ENCODE results near the gene COL17A1.

COL17A1 gene

DNA sequence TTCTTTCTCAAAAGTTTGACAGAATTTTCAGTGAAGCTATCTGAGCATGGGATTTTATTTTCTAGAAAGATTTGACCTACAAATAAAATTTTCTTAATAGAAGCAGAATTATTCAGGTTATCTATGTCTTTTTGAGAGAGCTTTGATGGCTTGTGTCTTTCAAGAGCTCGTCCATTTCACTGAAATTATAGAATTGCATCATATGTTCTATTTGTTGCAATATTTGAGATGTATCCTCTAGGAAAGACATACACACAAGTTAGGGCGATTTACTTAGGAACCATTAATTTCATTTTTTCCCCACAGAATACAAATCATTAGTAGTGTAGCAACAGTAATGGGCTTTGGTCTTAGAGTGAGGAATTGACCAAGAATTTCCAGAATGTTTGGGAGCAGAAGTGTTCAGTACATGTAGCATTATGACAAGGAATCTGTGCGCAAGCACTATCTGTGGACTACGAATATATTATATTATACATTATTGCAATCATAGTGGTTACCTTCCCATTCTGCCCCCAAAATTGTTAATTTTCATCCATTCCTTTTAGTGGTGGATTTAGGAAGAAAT, 12.8 kb upstream of the COL17A1 start:
- no peak for DNase-seq (ENCODE audit: low read depth in 2 of 2)

DNA sequence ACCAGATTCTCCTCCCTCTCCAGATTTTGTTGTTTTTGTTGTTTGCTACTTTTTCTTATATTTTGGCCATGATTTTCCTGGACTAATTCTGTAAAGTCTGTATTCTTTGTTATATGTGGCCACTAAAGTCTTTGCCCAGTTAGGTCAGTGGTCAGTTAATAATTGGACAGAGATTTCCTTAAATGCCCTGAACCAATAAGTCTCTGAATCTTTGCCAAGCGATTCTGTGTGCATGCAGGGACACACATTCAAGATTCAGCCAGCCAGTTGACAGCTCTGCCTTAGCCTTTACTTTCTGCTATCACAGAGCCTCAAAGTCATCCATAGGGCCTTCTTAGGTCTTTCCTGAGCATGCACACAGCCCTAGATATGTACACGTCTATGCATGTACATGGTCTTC, 11.0 kb upstream of the COL17A1 start:
- DNase-seq (ENCODE audit: low read depth in 2 of 2): no peak

DNA sequence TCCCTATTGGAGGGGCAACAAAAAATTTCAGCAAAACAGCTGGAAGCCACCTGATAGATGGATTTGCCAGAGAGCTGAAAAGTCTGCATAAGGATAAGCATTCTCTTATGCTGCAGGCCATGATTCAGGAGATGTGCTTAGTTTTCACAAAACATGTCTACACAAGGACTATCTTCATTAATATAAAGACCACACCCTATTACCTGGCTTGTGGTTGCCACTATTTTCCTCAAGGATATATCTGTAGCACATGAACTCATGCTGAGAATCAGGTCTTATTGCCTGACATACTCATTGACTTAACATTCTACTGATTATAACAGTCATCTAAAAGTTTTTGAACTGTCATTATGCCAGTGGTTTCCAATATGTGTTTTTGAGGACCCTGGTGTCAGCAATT, 7.1 kb upstream of the COL17A1 start:
- no peak for DNase-seq (ENCODE audit: low read depth in 2 of 2)

DNA sequence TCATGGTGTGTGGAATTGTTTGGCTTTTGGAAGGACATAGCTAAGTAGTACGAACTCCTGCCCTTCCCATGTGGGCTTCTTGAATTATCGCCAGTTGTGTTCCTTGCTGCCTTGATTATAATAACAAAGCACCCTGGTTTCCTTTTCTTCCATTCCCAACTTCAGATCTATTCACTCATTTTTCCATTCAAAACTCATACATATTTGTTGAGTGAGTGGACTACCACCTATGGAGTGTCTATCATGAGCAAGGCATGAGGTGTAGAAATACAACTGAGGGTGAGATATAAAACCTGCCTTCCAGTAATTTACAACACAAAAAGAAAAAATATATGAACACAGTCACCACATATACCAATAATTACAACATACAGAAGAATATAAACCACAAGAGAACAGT, 4.9 kb upstream of the COL17A1 start:
- DNase-seq (ENCODE audit: low read depth in 2 of 2): no peak

DNA sequence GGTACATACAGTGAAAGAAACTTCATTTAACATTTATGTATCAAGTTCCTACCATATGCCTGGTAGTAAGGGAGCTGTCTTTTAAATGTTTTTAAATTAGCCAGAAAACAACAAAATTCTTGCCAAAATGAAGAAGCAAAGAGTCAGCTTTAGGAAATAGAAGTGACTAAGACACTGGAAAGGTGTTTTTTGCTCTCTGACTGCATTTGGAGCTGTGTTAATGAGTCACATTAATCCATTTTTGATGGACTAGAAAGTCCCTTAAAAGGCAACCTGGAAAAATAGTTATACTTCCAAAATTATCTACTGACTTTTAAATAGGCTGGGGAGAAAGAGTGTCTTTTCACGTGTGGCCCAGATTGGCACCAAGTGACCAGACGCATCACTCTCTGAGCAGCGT, 3.9 kb upstream of the COL17A1 start:
- DNase-seq (ENCODE audit: low read depth in 2 of 2): no peak

DNA sequence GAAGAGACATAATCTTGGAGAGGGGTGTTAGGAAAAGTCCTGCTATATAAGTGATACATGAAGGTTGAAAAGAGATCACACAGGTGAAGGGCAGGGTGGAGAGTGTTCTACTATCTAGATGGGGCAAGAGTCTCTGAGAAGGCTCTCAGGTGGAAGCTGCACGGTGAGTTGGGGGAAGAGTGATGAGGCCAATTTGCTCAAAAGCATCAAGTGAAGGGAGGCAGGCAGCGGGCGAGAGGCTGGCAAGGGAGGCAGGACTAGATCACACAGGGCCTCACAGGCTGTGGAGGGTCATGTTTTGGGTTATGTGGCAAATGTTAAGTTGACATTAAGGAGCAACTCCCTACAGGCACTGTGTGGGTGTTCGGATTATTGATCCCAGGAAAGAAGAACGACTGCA, 2.6 kb upstream of the COL17A1 start:
- DNase-seq (ENCODE audit: low read depth in 2 of 2): no peak

DNA sequence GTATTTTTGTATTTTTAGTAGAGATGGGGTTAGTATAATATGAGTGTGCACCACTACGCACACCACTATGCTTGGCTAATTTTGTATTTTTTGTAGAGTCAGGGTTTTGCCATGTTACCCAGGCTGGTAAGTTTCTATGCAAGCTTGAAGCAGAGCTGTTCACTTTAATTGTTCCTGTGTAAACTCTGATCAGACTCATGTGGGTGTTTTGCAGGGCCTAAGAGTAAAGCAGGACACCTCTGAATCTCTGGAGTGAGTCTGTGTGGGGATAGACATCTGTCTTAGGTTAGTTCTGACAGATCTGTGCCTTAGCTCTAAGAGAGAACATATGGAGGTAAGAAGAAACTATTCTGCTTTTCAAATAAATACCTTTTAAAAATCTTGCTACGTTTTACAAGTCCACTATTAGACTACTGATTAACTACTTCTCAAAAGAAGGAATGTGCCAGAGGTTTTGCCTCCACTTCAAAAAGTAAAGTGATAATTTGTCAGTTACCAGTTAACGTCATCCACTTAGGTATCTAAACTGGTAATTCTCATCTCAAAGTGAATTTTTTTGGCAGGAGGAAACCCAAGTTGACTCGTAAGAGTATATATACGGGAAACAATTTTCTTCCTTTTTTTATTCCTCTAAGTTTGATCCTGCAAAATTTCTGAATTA, 1.1 kb downstream of the COL17A1 start:
- DNase-seq (ENCODE audit: low read depth in 2 of 2): no peak

DNA sequence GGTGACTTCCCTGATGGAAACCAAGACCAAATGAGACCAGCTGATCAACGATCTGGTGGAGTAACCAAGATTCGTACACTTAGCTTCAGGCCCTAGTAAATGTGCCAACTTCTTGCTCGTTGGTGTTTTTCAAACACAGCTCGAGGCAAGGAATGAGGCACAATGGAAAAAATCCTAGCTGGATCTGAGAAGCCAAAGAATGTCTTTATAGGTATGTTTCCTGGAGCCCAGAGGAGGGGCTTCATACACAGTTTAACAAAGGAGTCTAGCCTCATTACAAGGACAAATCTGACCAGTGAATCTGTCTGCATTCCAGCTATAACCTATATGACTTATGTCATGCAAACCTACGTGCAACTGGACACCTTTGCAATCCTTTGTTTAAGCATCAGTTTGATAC, 3.7 kb downstream of the COL17A1 start:
- no peak for DNase-seq (ENCODE audit: low read depth in 2 of 2)

DNA sequence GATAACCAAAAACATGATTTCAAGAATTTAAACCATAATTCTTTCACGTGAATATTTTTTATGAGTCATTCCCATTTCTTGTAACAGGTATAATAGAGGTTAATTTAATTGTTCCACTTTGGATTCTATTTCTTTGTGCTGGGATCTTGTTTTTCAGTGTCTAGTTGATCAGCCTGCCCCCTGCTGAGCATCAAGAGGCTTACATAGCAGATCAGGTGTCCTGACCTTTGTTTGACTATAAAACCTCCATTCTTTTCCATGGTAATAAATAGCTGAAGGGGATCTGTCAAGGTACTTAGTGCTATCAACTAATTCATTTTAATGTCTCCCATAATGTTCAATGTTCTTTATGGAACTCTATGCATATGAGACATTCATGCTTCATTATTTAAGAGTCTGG, 4.9 kb downstream of the COL17A1 start:
- DNase-seq (ENCODE audit: low read depth in 2 of 2): no peak

DNA sequence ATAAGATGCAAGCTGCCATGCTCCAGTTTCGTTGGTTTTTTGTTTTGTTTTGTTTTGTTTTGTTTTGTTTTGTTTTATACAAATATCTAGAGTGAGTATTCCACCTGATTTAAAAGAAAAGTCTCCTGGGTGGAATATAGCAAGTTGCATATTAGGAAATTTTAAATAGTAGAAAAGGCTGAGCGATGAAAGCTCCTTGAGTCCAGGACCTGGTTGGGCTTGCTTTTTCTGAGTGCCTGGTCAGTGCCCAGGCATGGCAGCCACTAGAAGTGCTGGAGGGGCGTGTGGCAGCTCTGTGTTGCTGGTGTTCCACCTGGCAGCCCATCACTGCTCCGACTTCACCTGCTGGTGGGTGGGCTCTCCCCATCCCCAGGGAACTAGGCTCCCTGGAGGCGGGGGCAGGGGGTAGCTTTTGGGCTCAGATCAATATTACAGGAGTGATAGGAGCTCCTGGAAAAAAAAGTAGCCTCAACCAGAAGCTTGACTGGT, 8.0 kb downstream of the COL17A1 start:
- DNase-seq (ENCODE audit: low read depth in 2 of 2): no peak

DNA sequence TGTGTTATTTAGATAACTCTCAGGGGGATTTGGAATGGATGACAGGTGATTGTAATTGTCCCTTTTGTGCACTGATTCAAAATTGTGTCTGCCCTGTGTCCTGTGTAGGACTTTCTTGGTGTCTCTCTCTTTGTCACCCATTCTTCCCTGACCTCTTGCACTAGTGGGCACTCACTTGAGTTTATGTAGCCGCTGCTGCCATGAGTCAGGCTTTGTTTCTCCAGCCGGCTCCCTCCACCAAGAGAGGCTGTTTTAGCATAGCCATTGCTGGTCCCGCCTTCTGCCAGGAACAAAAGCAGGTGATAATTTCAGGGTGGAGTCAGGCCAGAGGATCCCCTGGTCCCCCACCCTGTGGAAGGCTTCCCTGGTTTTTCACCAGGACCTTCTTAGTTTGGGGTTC, 8.4 kb downstream of the COL17A1 start:
- DNase-seq (ENCODE audit: low read depth in 2 of 2): no peak

DNA sequence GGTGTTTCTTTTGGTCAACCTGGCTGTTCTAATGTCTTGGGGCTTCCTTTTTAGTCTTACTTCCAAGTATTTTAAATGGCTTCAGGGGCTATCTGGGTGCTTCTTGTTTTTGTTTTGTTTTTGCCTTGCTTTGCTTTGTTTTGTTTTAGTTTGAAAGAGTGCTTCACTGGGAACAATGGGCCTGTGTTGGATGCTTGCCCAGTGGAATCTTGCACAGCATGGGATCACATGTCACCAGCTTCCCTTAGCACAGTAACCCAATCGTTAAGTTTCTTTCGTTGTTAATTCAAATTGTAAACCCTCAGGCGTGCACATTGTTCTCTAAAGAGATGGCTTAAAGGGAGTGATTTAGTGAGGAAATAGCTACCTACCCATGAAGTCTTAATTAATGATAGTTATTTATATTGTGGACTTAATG, 8.9 kb downstream of the COL17A1 start:
- DNase-seq (ENCODE audit: low read depth in 2 of 2): no peak

DNA sequence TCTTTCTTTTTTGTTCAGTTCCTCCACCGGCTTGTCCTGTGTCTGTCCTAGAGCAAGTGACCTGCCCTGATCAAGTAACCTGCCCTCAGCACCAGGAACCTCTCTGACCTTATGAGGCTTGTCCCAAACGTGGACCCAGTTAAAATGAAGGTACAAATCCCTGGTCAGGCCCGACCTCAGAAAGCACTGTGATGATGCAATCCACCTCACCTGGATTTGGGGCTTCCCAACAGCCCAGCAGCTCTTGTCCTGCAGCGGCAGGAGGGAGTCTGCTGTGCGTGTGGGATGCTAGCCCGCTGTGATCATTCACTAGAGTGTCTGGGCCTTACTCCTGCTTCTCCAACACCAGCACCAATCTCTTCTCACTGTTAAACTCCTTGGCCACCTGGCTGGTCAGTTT, 11.2 kb downstream of the COL17A1 start:
- DNase-seq (ENCODE audit: low read depth in 2 of 2): no peak

DNA sequence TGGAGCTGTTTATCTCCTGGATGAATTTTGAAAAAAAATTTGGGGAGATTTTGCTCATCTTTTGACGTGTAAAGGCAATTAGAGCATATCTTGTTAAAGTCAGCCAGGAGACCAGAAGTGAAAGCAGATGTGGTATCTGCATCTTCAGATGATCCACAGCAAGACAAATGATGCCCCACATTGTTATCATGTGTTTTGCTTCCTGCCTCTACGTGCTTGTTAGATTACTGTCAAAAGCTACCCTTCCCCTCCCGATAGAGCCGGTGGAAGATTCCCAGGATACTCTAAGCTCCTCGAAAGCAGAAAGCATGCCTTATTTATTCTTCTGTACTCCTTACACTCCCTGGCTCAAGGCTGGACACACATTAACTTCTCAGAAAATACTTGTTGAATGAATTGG, 12.9 kb downstream of the COL17A1 start:
- no peak for DNase-seq (ENCODE audit: low read depth in 2 of 2)

DNA sequence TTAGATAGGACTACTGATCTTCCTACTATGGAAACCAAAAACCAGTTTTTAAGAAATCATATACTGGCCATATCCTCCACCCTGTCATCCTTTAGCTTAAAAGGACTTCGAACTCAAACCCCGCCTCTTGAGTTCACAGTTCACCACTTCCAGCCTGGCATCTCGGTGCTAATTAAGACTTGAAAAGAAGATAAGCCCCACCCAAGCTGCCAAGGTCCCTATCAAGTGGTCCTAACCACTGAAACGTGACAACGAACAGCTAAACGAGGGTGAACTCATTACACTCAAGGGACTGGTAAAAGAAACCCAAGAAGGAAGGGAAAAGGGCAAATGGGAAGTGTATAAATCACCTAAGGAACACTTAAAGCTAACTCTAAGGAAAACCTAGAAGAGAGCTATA, 16.1 kb downstream of the COL17A1 start:
- DNase-seq (ENCODE audit: low read depth in 2 of 2): no peak

DNA sequence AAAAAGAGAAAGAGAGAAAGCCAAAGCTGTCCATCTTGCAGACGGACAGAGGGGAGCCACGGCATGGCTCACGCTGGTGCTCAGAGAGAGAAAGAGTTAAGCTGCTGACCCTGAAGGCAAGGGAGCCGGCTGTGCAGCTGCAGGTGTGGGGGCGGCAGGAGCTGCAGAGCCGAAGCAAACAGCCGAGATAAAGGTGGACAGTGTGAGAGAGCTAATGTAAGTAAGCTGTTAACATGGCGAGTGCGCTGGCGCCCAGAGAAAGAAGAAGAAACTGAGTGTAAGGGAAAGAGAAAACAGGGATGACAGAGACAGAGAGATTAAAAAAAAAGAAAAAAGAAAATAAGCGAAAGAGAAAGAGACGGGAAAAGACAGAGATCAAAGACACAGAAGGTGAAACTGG, 18.2 kb downstream of the COL17A1 start:
- no peak for DNase-seq (ENCODE audit: low read depth in 2 of 2)

DNA sequence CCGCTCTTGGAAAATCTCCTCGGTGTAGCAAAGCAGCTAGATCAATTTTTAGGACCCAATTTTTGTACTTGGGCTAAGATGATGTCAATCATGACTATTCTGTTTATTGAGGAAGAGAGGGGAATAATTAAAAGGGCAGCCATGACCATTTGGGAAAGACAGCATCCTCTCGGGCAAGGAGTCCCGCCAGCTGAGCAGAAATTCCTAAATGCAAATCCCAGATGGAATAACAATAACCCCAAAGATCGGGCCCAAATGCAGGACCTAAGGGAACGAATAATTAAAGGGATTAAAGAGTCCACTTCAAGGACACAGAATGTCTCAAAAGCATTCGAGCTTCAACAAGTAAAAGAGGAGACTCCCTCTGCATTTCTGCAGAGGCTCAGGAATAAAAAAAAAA, 18.7 kb downstream of the COL17A1 start:
- no peak for DNase-seq (ENCODE audit: low read depth in 2 of 2)

DNA sequence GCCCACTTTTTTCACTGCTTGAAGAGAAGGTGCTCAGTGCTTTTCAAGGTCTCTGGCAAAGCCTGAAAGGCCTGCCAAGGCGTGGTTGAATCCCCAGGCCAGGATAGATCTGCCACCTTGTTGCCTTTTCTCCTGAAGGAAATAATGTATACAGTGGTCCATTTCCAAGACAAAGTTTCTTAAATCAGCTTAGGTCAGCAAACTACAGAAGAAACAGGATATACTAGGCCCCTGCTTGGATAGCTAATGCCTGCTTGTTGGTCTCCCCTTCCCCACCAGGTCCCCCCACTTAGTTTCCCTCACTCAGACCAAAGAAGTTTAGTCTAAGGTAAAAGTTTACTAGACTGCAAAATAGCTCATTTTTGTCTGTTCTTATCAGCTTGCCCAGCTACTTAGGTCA, 19.9 kb downstream of the COL17A1 start:
- DNase-seq (ENCODE audit: low read depth in 2 of 2): no peak

DNA sequence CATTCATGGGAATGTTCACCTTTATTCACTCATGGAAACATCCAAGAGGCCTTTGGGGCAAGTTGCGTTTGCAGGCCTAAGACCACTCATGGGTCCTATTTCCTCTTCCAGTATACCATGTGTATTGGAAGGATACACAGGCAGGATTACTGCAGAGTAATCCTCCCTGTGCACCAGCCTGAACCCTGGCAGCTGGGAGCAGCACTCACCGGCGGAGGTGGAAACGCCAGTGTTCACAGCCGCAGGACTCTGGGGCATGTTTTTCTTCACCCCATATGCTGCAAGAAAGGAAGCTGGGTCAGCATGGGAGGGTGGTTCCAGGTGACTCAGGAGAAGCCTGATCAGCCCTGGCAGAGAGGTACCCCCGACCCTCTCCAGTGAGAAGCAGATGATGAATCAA, 24.5 kb downstream of the COL17A1 start:
- no peak for DNase-seq (ENCODE audit: low read depth in 2 of 2)

DNA sequence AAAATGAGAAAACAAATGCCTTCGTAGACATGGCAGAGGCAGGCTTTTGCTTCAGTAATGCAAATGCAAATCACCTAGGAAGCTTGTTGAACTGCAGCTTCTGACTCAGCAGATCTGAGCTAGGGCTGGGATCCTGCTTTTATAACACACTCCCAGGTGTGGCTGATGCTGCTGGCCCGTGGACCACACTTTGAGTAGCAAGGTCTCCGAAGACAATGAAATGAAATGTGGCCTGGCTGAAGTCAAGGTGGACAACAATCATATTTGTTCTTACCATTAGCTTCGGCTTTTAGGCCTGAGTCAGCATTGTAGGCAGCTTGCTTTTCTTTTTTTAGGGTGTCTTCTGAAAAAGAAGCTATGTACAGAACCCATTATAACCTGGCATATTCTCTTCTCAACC, 26.3 kb downstream of the COL17A1 start:
- DNase-seq (ENCODE audit: low read depth in 2 of 2): no peak

DNA sequence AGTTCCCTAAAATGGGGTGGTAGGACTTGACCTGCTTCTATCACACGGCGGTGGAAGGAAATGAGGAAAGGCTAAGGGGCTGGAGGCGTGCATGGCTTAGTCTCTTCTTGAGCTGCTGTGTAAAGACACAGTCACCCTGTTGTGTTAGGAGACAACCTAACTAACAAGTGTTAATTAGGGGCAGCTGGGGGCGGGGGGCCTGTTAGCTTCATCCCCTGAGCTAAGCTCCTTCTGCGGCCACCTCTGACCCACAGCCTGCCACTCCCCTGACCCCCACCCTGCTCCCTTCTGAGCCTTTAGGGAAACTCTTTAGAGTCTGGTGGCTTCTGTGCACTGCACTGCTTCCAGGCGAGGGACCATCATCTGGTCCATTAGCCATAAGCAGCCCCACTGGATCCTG, 28.0 kb downstream of the COL17A1 start:
- no peak for DNase-seq (ENCODE audit: low read depth in 2 of 2)

DNA sequence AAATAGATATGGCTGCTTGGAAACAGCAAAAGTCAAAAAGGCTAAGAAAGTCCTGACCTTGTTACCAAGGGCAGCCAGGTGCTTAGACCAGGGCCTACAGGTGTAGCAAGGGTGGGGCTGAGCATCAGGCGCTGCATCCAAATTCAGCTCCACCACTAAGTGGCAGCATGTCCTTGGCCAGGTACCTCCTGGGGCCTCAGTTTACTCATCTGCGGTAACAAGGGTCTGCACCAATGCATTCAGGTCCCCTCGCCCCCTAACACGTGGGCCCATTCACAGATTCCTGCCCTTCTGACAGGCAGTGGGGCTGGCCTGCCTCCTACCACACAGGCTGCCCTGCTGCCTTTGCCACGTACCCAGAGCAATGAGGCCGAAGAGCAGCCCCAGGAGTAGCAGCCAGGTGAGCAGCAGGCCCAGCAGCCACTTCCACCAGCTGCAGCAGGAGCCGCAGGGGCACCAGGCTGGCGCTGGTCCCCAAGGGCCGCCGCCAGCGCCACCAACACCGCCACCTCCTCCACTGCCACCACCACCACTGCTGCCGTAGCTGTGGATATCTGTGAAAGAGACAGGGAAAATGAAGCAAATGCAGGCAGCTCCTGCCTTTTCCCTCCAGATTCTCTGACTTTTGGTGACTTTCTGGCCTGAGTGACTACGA, 28.9 kb downstream of the COL17A1 start:
- DNase-seq (ENCODE audit: low read depth in 2 of 2): no peak

DNA sequence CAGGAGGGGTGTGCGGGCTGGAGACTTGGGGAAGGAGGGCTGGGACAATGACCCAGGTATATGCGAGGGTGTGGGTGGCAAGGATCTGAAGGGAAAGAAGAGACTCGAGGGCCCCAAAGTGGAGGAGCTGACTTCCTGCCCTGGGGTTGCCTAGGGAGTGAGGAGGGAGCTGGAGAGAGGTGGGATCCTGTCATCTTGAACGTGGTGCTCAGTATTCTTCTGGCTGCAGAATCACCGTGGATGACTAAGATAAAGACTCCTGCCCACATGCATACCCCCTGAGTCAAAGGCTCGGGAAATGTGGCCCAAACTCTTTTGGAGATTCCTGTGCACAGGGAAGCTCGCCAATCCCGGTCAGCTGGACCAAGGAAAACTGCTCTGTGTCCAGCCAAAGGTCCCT, 31.2 kb downstream of the COL17A1 start:
- no peak for DNase-seq (ENCODE audit: low read depth in 2 of 2)

DNA sequence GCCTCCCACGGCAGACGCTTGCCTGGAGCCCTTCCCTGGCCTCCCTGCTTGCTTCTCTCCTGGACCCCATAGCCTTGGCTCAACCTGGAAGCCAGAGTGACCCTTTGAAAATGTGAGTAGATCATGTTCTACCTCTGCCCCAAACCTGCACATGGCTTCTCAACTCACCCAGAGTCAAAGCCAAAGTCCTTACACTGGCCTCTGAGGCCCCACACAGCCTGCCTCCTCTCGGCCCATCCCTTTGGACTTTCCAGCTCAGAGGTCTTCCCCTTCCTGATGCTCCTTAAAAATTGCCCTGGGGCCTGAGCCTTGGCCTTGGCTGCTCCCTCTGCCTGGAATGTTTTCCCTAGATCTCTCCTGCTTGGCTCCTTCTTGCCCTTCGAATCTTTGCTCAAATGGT, 32.5 kb downstream of the COL17A1 start:
- no peak for DNase-seq (ENCODE audit: low read depth in 2 of 2)
